HG03280 (cell line): ENCODE results near the gene FZR1.

ENCODE experiments used
- ATAC-seq: cut with Tn5 transposase; IDR thresholded peaks from one replicate; pipeline ENCODE4 v1.9.1; 2021; ENCODE audit warnings: mild to moderate bottlenecking, moderate library complexity; ENCODE audit not compliant: unreplicated experiment

Gene FZR1

GRCh38 chr19:3513229-3514140, 7.4 kb downstream of the FZR1 start:
- ATAC-seq, result no peak

GRCh38 chr19:3514930-3515329, 8.8 kb downstream of the FZR1 start:
- ATAC-seq, result no peak

- ATAC-seq, result no peak
Measured at GRCh38 chr19:3515891-3516422, 9.8 kb downstream of the FZR1 start.

DNA sequence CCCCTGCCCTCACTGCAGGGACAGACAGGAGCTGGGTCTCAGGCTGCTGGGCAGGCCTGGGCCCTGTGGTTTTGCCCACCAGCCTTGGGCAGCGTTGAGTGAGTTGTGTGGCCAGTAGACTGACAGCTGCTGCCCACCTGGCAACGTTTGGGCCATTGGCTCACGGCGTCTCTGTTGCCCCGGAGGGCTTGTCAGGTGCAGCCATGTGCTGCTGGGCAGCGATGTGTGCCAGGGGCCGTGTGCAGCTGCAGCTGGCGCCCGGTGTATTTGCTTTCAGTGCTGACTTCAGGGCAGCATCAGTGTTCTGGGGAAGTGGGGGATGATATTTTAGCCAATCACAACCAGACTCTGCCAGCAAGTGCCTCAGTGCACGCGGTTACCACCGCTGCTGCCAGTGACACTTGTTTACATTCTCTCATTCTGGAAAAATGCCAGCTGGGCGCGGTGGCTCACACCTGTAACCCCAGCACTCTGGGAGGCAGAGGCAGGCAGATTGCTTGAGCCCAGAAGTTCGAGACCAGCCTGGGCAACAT, 10.6 kb downstream of the FZR1 start:
- no peak for ATAC-seq

- ATAC-seq, result no peak
Measured at GRCh38 chr19:3517638-3518037, 11.5 kb downstream of the FZR1 start.

- no peak for ATAC-seq
Measured at GRCh38 chr19:3518255-3518654, 12.1 kb downstream of the FZR1 start.

GRCh38 chr19:3518659-3519058, 12.5 kb downstream of the FZR1 start:
- no peak for ATAC-seq

DNA sequence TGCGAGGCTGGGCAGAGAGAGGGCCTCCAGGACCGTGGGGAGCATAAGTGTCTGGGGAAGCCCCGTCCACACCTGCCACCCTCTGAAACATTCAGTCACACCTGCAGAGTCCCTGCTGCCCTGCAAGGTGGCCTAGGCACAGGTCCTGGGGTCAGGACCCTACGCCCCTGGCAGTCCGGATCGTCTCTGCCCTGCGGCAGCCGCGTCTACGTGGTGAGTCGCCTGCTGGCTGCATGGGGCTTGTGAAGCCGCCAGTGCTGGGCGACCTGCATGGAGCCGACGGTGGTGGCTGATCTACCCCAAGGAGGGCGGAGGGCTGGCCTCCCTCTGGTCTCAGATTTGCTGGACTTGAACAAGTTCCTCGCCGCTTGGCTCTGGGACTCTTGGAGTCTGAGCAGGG, 13.0 kb downstream of the FZR1 start:
- ATAC-seq, result no peak

DNA sequence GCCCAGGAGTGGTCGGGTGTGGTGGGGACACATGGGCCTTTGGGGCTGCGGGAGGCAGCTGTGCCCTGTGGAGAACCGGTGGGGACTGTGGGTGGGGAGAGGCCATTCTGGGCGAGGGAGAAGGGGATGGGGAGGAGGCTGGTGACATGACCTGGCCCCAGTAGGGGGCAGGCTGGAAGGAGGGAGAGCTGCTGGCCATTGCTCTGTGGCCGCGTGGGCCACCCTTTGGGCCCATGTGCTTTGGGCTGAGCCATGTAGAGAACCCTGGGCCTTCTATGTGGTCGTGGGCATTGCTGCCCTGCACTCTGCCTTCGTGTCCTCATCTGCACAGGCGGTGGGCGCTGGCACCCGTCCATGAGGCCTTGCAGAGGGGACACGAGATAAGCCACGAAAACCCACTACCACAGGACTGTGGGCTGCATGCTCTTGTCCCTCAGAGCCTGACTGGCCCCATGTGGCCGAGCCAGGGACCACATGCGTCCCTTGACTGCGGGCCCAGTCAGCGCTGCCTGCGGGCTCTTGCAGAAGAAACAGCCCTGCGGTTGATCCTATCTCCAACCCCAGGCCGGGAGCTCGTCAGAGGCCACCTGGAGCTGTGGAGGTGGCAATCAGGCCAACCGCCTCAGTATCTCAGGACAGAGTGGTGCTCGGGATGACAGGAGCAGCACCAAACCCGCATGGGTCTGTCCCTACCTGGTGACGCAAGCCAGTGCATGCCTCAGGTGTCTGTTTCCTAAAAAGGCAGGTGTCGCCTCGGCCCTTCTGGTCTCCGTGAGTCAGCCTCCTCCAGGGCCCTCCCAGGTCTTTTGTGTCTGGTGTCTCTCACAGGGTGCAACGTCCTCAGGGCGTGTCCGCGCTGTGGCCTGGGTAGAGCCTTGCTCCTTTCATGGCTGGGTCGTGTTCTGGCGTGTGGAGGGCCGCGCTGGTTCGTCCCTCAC, 14.3 kb downstream of the FZR1 start:
- no peak for ATAC-seq

DNA sequence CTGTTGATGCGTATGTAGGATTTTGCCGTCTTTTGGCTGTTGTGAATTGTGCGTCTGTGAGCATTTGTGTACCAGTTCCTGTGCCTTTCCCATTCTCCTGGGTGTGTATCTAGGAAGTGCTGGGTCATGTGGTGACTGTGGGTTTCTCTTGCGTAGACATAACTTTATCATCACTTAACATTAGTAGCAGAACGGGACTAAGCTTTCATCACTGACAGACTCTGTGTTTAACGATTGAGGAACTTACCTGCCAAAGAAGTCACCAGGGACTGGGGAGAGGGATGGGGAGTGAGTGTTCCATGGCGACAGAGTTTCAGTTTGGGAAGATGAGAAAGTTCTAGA, 15.0 kb downstream of the FZR1 start:
- ATAC-seq, result no peak

- no peak for ATAC-seq
Measured at GRCh38 chr19:3522421-3523360, 16.6 kb downstream of the FZR1 start.

DNA sequence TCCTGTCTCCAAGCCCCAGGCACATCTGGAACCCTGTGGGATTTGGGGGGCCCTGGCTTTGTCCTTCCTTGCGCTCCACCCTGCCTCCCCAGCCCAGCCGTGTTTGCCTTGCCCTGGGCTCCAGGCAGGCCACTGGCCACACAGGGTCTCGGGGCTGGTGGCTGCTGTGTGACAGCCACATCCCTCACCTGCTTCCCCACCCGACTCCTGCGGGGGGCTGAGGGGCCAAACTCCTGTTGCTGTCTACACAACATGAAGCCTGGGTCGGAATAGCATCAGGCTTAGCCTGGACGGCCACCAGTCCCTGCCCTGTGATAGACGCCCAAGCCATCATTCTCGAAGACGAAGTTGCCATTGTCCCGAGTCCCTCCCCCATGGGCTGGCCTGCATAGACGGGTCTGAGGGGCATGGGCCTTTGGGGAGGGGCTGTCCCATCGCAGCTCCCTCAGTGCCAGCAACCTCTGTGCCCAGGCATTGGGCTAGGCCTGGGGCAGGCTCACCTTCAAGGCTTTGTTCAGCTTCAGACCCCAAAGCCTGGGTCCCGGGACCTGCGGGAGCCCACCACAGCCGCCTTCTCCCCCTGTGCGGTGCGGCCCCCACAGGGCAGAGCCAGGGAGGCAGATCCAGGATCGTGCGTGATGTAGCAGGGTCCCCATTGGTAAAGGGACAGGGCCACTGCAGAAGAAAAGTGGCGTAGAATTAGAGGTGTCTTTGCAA, 17.4 kb downstream of the FZR1 start:
- ATAC-seq, result no peak

DNA sequence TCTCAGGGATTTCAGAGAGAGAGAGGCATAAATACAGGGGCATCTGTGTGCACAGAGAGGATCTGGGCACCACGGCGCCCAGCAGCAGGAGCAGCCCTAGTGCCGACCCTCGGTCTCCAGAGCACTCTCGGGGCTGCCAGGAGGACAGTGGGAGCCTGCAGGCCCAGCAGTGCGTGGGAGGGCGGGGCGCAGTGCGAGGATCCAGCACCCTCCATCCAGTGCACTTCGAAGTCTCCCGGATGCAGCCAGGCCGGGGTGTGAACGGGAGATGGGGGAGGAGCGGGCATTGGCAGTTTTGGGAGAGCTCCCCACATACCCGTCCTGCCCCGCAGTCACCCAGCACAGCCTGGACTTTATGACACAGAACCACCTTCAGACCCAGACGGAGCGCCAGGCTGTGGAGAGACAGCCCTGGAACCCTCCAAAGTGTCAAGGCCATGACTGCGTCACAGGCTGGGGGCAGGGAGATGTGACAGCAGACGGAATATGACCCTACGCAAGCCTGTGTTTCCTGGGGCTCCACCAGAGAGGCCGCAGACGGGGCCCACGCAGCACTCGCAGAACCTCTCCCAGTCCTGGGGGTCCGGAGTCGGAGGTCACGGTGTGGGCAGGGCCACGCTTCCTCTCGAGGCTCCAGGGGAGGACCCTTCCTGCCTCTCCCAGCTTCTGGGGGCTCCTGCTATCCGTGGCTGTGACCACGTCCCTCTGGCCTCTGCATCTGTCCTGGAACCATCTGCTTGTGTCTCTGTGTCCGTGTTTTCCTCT, 18.1 kb downstream of the FZR1 start:
- no peak for ATAC-seq

DNA sequence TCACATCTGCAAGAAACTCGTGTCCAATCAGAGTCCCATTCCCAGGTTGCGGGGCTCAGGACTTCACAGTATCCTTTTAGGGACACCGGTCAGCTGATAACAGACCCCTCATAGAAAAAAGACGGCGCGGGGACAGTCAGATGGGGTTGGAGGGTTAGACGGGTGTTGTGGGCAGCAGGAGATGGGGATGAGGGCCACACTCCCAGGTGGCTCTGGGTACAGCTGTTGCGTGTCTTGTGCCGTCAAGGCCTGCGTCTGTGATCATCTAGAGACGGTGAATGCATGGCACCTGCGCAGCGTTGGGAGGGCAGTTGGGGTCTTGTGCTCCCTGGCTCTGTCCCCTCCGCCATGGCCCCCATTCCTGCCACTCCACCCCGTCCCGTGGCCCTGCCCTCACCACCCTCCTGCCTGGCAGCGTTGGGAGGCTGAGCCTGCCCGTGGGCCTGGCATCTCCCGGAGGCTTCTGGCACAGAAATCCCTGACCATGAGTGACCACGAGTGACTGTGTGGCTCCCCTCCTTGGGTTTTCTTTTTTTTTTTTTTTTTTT, 18.9 kb downstream of the FZR1 start:
- ATAC-seq, result no peak

DNA sequence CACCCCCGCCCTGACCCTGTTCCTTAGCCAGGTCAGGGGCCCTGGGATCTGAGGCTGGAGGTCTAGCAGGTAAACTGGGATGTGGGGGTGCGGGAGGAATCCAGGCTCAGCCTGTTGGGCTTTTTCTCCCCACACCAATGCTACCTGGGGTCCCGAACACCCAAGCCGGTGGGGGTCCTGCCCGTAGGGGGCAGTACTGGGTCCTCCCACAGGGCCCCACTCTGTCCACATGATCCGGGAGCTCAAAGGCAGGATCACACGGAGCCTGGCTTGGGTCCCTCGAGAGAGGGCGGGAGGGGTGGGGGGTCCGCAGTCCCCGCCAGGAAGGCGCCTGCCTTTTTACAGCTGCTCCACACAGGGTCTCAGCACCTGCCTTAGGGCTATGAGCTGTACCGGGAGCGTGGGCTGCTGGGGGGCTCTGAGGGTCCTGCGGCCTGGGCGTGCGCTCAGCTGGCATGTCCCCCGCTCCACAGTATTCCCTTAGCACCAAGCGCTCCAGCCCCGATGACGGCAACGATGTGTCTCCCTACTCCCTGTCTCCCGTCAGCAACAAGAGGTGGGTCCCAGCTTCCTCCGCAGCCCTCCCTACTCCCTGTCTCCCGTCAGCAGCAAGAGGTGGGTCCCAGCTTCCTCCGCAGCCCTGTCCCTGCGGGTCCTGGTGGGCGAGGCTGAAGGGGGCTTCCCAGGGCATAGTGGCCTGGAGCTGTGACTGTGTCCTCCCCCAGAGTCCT, 20.6 kb downstream of the FZR1 start:
- ATAC-seq, result no peak

- ATAC-seq, result no peak
Measured at GRCh38 chr19:3527238-3527910, 21.3 kb downstream of the FZR1 start.

DNA sequence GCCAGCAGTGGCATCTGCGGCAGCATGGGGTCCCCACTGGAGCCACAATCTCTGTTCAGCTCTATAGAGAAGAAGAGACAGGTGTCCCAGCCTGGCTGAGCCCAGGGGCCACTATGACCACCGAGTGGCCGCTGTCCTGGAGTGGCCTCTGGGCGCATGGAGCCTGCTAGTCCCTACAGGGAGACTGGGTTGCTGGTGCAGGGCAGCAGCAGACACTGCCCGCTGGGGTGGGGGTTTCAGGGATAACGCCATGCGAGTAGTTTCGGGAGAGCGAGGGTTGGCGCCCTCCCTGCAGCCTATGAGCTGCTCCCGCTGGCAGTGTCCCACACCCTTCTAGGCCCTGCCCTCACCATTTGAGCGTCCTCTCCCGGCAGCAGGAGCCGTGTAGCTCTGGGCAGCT, 22.0 kb downstream of the FZR1 start:
- ATAC-seq, result no peak
